A172 (cell line): ENCODE measurements around the gene RAB1B. TPM values are rescaled to one million over a fixed set of nuclear protein-coding genes. Genes with fewer than 3 reads are reported as not detected.
"Not testable (repeated sequence)": the region's sequence is repeated elsewhere in the genome, so short reads cannot be mapped to it uniquely, and the experiment has no call there.

Experiments used
- DNase-seq: peaks from one replicate; pipeline ENCODE4 v3.0.0-alpha.2; 2015; ENCODE audit warnings: low spot score
- total RNA-seq: library from RNA; depleted of rRNA; stranded (reverse); fragments of >200 nt; shearing (Covaris generic); gene quantifications from 2 replicates; pipeline ENCODE4 v1.2.3, GENCODE V29; 2014

RAB1B gene
- total RNA-seq, 1 experiment from 2014 or later = 133 TPM

DNA sequence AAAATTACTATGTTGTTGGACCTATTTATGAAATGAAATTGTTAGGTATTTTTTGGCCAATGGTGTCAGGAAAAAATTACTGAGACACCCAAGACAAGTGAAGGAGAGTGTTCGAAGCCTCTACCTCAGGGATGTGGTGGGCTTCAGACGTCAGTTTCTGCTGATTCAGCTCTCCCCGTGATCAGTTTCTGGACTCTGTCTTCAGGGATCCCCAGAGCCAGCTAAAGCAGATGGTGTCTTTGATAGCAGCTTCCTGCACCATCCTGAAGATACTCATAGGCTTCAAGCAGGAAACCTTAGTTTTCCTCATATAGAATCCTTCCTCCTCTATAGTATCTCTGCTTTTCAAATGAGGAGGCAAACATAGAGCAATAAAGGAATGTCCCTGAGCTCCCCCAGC is 41.0 kb downstream of the RAB1B start:
- no peak for DNase-seq

DNA sequence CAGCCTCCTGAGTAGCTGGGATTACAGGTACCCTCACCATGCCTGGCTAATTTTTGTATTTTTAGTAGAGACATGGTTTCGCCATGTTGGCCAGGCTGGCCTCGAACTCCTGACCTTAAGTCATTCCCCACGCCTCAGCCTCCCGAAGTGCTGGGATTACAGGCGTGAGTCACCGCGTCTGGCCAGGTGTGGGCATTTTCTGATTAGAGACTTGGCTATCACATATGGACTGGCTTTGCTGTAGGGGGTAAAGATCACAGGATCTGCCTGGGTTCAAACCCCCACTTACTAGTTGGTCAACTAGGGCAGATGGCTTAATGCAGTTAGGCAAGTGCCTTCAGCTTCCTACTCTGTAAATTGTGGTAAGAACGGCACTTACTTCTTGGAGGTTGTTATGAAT is 41.9 kb downstream of the RAB1B start:
- no peak for DNase-seq

DNA sequence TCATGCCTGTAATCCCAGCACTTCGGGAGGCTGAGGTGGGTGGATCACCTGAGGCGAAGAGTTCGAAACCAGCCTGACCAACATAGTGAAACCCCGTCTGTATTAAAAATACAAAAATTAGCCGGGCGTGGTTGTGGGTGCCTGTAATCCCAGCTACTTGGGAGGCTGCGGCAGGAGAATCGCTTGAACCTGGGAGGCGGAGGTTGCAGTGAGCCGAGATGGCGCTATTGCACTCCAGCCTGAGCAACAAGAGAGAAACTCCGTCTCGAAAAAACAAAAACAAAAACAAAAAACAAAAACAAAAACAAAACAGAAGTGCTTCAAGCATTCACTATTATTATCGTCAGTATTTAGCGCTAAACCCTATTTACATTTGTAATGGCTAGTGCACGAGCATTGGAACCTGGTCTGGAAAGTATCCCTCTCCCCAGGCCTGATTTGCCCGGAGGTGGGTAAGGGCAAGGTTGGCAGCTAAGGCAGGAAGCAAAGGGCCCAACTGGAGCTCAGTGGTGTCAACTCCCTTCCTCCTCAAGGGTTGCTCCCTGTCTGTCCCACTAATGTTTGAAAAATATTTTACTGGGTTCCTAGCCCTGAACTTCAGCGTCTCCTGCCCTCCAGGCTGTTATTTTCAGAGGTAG is 42.5 kb downstream of the RAB1B start:
- DNase-seq = not testable (repeated sequence)

DNA sequence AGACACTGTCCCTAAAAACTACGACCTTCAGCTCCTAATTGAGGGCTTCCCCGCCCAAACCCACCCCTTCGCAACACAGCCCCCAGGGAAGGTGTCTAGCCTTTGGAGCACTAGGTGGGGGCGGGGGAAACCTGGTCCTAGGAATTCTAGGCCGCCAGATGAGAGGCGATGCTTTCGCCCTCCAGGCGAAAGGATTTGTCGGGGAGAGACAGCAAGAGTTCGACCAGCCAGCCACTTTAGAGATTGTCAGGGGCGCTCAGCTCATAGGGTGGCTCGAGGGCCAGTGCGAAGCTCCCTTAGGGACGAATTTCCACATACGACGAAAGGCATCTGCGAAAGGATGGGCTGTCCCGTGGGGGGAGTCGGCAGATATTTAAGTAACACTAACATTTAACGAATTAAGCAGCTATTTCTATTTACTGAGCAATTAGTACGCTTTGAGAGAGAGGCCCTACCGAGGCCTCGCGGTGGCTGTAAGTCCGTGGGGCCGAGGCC is 43.1 kb downstream of the RAB1B start:
- DNase-seq = no peak

DNA sequence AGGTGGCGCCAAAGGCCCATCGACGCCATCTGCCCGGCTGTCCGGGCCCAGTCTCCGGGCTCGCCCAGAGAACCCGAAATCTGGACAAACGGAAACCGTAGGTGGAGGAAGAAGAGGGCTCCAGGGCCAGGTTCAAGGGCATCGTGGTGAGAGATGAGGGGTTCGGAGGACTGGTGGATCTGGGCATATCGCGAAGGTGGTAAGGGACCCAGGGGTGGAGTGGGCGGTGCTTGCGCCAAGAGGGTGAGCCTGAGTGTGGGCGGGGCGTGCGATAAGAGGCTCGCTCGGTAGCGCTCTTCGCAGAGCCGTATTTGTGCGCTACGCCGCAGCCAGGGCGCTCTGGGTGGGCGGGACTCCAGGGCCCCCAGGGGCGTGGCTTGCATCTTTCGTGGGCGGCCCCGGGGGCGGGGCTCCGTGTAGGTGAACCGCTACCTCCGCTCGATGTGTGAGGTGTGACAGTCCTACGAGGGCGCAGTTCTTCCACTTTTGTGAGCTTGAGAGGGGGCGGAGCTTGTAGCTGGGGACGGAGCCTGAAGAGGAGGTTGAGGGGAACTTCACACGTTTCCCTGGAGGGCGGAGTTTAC is 43.6 kb downstream of the RAB1B start:
- peak; percentile 88 for DNase-seq

DNA sequence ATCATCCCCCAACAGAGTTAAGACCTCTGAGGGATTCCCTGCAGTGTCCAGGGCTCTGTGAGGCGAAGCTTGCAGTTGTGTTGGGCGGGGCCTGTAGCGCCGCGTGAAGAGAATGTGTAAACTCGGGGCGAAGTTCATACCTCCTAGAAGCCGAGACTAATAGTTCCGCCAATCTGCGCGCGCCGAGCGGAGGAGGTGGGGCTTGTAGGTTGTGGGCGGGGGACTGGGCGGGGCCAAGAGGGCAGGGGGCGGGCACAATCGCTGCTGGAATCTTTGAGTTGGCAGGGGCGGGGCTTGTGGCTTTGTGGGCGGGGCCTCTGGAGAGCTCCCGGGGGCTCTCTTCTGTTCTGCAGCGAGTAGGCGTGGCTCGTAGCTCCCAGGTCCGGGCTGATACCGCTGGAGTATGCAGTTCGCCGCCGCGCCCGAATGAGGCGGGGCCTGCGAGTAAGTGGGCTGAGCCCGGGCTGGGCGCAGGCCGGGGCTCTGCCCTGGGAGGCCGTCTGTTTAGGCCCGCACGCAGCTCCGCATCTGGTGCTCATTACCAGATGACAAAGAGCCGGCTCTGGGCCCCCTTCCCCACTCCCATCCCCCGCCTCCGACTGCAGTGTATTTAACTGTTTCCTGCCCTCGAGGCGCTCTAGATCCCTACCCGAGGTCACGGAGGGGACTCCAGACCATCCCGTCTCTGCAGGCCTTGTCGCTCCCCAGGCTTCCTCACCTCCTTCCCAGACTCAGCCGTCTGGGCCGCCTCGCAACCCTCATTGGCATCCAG is 44.3 kb downstream of the RAB1B start:
- peak; percentile 93 for DNase-seq

DNA sequence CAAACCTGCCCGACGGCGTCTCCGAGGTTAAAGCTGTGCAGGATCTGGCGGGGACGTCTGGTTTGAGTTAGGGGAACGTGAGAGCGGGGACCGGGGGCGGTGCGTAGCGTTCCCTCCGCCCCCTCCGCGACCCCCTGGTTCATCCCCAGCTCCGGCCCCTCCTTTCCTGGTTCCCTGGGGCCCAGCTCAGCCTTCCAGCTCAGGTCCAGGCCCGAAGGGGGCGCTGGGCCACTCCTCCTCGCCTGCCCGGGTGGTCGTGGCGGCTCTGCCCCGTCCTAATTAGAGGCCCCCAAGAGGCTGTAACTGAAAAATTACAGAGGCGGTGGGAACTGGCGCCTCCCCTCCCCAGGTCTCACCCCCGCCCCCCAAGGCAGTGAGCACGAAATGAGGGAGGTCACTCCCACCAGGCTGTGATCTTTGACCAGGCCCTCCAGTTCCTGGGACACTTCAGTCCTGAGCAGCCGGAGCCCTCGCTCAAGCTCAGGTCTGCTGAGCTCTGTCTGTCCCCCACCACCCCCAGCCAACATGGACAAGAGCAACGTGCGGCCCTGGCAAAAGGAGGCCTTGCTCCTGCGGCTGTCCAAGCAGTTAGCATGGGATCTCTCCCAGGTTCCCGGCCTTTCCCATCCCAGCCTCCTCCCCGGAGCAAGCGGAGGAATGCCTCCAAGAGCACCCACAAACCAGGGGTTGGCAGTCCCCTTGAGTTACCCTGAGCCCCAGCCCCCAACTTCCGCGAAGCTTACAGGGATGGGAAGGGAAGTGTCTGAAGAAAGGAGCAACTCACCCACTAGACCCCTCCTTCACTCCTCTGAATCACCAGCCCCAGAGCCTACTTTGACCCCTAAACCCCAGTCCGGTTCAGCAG is 45.1 kb downstream of the RAB1B start:
- no peak for DNase-seq

DNA sequence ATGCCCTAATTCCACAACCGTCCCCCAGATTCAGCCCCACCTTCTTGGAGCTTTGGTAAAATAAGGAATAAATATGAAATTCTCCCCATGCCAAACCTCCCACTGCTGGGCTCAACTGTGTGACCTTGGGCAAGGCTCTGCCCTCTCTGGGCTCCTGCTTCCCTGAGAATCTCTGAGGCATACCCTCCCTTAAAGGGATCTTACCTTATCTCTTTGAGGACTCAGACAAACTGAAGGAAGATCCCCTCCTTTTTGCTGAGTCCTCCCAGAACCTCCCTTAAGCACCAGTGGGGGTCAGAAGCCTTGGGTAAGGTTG is 45.7 kb downstream of the RAB1B start:
- DNase-seq = no peak

DNA sequence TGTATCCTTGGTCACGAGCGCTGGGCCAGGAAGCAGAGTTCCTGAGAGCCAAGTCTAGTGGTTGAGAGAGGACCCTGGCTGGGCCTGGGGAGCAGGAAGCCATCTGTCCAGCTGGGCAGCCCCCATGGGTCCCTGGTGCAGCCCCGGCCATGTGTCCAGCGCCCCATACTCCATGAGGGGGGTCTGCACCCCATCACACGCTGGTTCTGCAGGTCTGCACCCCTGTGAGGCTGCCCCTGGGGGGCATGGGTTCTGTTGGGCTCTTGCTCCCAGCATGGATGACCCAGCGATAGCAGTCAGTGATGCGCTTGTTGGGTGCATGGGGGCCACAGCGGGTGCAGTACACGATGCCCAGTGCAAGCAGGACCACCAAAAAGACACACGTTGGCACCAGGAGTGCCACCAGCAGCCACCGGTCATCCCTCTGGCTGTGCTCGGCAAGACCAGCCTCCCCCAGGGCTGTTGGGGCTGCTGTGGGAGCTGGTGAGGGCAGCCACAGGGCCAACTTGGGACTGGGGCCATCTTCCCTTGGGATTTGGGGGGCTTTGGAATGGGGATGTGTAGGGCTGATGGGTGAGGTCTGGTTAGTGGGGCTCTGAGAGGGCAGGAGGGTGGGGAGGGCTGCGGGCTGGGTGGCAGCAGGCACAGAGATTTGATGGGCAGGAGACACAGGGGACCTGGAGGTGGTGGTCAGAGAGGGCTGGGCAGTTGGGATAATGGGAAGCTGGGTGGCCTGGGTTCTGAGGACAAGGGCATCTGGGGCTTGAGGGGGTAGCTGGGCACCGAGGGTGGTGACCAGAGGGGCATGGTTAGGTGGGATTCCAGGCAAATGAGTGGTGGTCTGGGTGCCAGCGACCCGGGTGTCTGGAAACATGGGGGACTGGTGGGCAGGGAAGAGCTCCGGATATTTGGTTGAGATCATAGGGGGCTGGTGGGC is 46.4 kb downstream of the RAB1B start:
- no peak for DNase-seq

DNA sequence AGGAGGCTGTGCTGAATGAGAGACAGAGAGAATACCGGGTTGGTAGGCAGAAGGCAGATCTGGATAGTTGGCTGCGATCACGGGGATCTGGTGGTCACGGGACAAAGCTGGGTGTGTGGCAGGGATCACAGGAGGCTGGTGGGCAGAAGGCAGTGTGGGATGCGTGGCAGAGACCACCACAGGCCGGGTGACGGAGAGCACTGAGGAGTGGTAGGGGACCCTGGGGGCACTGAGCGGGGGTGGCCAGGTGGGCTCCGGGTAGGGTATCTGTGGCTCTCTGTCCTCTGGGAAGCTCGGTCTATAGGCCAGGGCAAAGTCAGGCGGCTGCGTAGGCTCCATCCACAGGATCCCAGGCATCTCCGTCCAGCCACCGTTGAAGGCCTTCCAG is 47.1 kb downstream of the RAB1B start:
- no peak for DNase-seq

DNA sequence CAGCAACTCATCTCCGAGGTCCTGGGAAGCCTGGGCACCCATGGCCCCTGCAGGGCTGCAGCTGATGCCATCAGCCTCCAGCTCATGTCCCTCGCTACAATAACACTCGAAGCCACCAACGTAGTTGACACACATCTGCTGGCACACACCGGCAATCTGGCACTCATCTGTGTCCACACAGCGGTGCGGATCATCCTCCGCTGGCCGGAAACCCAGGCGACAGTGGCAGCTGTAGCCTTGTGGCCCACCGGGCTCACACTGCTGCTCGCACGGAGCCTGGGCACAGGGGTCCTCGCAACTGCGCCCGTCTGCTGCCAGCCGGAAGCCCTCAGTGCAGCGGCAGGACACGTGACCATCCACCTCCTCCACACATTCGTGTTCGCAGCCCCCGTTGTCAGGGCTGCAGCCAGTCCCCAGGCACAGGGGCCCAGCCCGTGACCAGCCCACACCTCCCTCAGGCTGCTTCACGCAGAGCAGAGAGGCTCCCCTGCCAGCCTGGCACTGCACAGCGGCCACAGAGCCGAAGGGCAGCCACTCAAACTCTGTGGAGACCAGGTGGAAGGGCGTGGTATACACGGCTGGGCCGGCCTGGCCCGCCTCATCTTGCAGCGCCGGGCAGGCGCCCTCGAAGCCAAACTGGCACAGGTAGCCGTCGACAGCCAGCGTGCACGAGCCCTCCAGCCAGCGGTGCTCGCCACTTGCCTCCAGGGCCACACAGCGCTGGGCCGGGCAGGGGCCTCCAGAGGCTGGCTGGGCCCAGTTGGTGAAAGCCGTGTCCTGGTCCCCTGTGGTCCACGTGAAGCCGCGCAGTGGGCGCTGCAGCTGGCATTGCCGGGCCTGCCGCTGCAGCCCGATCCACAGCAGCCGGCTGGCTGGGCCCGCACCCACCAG is 47.7 kb downstream of the RAB1B start:
- DNase-seq = no peak

DNA sequence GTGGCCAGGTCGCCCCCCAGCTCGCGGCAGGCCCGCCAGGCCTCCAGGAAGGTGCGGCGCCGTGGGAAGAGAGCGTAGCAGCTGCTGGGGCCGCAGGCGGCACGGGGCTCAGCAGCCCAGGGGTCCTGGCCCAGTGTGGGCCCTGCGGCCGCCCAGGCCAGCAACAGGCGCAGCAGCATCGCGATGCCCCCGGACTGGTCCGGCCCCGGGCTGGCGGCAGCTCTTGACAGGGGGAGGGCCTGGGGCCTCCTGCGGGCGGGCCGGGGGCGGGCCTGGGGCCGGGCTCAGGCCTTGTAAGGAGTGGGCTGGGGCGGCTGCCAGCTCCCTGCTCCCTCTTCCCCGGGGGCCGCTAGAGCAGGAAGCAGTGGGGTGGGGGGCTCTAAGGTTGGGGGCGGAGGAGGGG is 48.4 kb downstream of the RAB1B start, which contains the start of gene CD248:
TSS of gene CD248 (minus strand) at position 196 of the 403 bp plus-strand sequence. CDS start at position 179, 17 bp downstream.
- no peak for DNase-seq

DNA sequence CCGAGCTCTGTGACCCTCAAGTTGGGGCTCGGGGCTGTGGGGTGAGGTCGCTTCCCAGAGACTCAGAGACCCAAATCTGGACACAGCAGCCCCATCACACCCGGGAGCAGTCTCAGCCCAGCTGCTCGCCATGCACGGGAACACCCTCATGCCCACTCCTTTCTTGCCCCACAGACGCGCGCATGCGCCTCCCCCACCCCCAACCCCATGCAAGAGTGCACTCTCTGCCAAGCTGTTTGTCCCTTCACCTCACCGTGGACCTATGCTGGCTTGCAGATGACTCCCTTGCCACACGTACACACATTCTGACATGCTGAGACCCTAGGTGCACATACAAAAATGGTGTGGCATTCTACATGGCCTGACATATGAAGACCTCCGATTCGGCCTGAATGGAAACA is 48.9 kb downstream of the RAB1B start:
- no peak for DNase-seq

DNA sequence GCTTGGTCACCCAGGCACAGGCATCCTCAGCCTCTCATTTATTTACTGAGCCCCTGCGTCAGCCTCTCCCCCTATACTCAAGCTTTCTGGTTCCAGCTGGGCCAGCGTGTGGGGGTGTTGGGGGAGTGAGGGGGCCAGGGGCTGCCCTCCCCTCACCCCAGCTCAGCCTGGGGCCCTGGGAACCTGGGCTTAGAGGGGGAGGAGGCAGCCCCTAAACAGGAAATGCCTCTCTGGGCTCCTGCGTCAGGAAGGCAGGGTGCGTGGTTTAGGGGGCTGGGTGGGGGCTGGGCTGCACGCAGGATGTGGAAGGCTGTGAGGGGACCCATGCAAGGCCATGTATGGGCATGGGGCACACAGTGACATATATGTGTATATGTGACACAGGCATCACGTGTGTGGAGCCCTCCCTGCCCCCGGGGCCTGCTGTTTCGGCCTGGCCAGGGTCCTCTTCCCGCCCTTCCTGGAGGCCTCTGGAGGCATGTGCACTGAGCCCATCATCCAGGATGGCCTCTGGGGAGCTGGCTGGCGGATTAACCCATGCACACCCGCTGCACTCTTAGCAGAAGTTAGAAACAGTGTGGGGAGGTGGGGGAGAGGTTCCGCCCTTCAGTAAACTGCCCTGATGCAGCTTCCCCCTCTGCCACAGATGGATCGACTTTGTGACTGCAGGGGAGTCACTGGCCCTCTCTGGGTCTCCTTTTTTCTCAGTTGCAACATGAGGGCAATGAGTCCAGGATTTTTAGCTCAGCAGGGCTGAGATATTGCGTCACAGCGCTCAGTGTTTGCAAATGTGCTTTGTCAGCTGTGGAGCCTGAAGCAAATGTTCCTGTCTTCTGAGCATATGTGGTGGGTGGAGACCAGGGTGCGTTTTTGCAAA is 49.5 kb downstream of the RAB1B start:
- no peak for DNase-seq

DNA sequence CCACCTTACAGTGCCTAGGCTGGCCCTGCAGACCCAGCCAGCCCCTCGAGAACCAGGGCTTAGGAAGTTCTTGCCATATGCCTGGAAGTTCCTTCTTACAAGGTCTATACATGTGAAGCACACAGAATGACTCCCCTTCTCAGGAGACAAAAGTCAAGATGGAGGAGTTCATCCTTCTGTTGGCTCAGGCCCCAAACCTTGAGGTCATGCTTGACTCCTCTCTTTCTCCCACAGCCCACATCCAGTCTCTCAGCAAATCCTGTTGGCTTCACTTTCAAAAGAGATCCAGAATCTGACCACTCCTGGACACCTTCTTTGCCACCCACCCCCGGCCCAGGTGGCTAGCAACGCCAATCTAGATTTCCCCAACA is 50.1 kb downstream of the RAB1B start:
- no peak for DNase-seq

DNA sequence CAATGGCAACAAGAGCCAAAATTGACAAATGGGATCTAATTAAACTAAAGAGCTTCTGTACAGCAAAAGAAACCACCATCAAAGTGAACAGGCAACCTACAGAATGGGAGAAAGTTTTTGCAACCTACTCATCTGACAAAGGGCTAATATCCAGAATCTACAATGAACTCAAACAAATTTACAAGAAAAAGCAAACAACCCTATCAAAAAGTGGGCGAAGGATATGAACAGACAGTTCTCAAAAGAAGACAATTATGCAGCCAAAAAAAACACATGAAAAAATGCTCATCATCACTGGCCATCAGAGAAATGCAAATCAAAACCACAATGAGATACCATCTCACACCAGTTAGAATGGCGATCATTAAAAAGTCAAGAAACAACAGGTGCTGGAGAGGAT is 51.9 kb downstream of the RAB1B start:
- DNase-seq = not testable (repeated sequence)

DNA sequence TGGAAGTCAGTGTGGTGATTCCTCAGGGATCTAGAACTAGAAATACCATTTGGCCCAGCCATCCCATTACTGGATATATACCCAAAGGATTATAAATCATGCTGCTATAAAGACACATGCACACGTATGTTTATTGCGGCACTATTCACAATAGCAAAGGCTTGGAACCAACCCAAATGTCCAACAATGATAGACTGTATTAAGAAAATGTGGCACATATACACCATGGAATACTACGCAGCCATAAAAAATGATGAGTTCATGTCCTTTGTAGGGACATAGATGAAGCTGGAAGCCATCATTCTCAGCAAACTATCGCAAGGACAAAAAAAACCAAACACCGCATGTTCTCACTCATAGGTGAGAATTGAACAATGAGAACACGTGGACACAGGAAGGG is 52.3 kb downstream of the RAB1B start:
- DNase-seq = not testable (repeated sequence)

DNA sequence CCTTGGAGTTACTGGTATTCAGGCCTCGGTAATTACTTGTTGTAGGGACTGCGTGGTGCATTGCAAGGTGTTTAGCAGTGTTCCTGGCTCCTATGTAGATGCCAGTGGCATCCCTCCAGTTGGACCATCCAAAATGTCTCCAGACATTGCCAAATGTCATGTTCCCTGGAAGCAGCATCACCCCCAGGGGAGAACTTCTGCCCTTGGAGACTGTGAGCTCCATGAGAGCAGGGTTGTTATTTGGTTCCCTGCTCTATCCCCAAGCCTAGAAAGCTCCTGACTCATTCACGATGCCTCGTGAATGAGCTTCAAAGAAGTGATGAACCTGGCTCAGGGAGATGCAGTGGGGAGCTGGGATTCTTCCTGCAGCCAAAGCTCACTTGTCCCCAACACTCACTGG is 53.2 kb downstream of the RAB1B start:
- no peak for DNase-seq
